Measurements from ENCODE around the gene TPSAB1.
A peak's percentile ranks its signal among the peaks of the same experiment; 100 is the strongest.

TPSAB1 gene

DNA sequence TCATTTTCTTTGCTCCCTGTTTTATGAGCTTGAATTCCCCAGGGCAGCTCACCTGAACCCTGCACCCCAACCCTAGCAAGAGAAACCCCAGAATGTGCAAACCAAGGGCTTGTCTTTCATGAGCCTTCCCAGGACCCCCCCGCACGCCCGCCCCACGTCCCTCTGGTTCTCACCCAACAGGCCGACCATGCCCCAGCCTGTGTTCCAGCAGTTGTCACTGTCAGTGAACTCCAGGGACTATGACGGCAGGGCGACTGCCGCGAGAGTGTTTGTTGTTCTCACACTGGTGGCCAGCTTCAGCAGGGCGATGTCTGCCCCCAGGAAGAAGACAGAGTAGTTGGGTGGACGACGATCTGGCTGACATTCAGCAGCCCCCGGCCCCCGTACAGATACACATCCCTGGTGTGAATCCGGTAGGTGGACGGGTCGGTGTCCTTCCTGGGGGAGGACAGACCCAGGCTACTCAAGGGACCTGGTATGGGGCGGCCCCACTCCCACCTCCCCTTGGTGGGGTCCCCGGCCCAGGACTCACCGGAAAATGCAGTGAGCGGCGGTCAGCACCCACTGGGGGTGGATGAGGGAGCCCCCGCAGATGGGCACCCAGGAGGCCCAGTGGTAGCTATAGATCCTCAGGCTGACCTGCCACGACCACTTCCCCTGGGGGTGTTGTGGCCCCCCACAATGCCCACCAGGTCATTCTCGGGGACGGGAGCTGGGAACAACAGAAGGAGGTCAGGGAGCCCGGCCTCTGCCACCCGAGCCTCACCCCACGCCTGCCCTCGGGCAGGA is 35.5 kb downstream of the TPSAB1 start:
- Histone ChIP-seq H3K27ac (ENCODE audit: poor library complexity, severe bottlenecking) (no peak overlapping the region), H3K9me3 (ENCODE audit: severe bottlenecking) (no peaks in the 10 kb centered on the region), H3K36me3 (ENCODE audit: low read depth) (no peaks in the 10 kb centered on the region), H3K4me3 (ENCODE audit: severe bottlenecking) (no peak overlapping the region), H3K4me1 (ENCODE audit: insufficient read depth, poor library complexity, severe bottlenecking) (no peaks in the 10 kb centered on the region), H3K27me3 (ENCODE audit: insufficient read depth, poor library complexity, severe bottlenecking) (peaks cover 6% of the 10 kb centered on the region)
- ATAC-seq (ENCODE audit: low read depth) = no peak
- TF ChIP-seq, protein P1, sequence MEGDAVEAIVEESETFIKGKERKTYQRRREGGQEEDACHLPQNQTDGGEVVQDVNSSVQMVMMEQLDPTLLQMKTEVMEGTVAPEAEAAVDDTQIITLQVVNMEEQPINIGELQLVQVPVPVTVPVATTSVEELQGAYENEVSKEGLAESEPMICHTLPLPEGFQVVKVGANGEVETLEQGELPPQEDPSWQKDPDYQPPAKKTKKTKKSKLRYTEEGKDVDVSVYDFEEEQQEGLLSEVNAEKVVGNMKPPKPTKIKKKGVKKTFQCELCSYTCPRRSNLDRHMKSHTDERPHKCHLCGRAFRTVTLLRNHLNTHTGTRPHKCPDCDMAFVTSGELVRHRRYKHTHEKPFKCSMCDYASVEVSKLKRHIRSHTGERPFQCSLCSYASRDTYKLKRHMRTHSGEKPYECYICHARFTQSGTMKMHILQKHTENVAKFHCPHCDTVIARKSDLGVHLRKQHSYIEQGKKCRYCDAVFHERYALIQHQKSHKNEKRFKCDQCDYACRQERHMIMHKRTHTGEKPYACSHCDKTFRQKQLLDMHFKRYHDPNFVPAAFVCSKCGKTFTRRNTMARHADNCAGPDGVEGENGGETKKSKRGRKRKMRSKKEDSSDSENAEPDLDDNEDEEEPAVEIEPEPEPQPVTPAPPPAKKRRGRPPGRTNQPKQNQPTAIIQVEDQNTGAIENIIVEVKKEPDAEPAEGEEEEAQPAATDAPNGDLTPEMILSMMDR (IDR thresholded peaks at IDR 0.05; ENCODE audit: poor library complexity, severe bottlenecking) = no peak
- peak; percentile 60 for DNase-seq (ENCODE audit: low spot score)

DNA sequence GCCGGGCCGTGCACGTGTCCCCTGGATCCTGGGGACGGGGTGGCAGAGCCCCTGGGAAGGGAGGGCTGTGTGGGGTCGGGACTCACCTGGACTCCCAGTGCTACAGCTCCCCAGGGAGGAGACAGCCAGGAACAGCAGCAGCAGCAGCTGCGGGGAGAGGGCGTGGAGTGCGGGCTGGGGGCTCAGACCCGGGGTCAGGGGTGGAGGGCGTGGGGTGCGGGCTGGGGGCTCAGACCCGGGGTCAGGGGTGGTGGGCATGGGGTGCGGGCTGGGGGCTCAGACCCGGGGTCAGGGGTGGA is 36.0 kb downstream of the TPSAB1 start:
- Histone ChIP-seq H3K36me3 (ENCODE audit: low read depth) (no peaks in the 10 kb centered on the region), H3K9me3 (ENCODE audit: severe bottlenecking) (no peaks in the 10 kb centered on the region), H3K4me1 (ENCODE audit: insufficient read depth, poor library complexity, severe bottlenecking) (no peaks in the 10 kb centered on the region), H3K27ac (ENCODE audit: poor library complexity, severe bottlenecking) (no peak overlapping the region), H3K4me3 (ENCODE audit: severe bottlenecking) (no peak overlapping the region), H3K27me3 (ENCODE audit: insufficient read depth, poor library complexity, severe bottlenecking) (peaks cover 6% of the 10 kb centered on the region)
- DNase-seq (ENCODE audit: low spot score) (no peak), ATAC-seq (ENCODE audit: low read depth) (no peak)
- TF ChIP-seq, protein P1 (IDR thresholded peaks at IDR 0.05; ENCODE audit: poor library complexity, severe bottlenecking) = no peak

DNA sequence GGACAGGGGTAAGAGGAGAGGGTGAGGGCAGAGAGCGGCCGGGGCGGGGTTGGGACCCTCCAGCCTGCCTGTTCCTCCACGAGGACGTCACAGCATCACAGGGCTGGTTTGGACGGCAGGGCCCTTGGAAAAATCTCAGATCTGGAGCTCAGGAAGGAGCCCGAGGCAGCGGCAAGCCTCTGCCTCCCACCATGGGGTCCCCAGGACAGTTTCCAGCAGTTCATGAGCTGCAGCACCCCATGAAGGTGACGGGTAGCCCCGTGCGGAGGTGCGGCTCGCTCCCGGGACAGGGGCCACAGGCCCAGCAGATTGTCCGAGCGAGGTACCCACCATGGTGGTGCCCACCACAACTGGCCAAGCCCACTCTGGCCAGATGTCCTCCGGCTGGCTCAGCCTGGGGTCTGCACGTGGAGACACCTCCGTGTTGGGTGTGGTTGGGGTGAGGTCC is 36.7 kb downstream of the TPSAB1 start:
- no peaks in the 10 kb centered on the region for H3K4me1 ChIP-seq (ENCODE audit: insufficient read depth, poor library complexity, severe bottlenecking)
- TF ChIP-seq, protein P1 (IDR thresholded peaks at IDR 0.05; ENCODE audit: poor library complexity, severe bottlenecking) = no peak

DNA sequence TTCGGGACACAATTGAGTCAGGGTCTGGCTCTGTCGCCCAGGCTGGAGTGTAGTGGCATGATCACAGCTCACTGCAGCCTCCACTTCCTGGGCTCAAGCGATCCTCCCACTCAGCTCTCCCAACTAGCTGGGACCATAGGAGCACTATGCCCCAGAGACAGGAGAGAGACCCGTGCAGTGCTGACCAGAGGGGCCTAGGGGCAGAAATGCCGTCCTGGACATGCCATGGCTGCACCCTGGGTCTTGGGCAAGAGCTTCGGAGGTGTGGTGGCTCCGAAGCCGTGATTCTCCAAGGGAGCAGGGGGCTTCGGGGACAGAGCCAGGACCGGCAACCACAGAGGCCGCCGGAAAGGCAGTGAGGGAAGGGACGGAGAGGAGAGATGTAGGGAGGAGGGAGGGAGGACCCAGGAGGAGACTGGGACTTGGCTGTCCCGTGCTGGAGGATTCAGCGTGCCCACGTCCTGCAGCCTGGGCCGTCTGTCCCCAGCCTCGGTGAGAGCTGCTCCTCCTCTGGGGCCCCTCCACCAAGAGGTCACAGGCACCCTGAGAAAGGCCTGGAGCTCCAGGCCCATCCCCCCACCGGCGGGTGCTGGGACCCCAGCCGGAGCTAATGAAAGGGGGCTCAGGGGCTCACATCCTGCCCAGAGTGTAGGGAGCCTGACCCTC is 37.2 kb downstream of the TPSAB1 start:
- Histone ChIP-seq H3K4me1 (ENCODE audit: insufficient read depth, poor library complexity, severe bottlenecking) (no peaks in the 10 kb centered on the region), H3K4me3 (ENCODE audit: severe bottlenecking) (no peak overlapping the region), H3K27ac (ENCODE audit: poor library complexity, severe bottlenecking) (no peak overlapping the region), H3K27me3 (ENCODE audit: insufficient read depth, poor library complexity, severe bottlenecking) (peaks cover 3% of the 10 kb centered on the region), H3K9me3 (ENCODE audit: severe bottlenecking) (no peaks in the 10 kb centered on the region), H3K36me3 (ENCODE audit: low read depth) (no peaks in the 10 kb centered on the region)
- no peak for ATAC-seq (ENCODE audit: low read depth)
- TF ChIP-seq, protein P1 (IDR thresholded peaks at IDR 0.05; ENCODE audit: poor library complexity, severe bottlenecking) = no peak
- DNase-seq (ENCODE audit: low spot score) = no peak

More for the DNA sequence above, 36.7 kb downstream of the TPSAB1 start:
- Histone ChIP-seq H3K9me3 (ENCODE audit: severe bottlenecking) (no peaks in the 10 kb centered on the region), H3K4me3 (ENCODE audit: severe bottlenecking) (no peak overlapping the region), H3K27ac (ENCODE audit: poor library complexity, severe bottlenecking) (no peak overlapping the region), H3K36me3 (ENCODE audit: low read depth) (no peaks in the 10 kb centered on the region), H3K27me3 (ENCODE audit: insufficient read depth, poor library complexity, severe bottlenecking) (peaks cover 6% of the 10 kb centered on the region)
- ATAC-seq (ENCODE audit: low read depth) (no peak), DNase-seq (ENCODE audit: low spot score) (peak; percentile 59)

DNA sequence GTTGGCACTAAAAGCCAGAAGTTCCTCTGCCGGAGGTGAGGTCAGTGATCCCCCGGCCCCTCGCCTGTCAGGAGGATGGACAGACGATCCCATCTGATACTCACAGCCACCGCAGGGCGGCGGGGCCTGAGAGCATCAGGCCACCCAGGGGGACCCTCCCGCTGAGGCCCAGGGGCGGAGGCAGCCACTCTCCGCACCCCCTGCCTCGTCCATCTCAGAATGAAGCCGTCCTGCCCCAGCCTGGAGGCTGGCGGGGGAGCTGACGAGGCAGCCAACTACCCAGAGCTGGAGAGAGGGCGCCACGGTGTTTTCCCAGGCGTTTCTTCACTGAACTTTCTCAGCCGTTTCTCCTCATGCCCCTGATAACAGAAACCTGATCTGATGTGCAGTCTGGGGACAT is 38.0 kb downstream of the TPSAB1 start:
- Histone ChIP-seq H3K4me1 (ENCODE audit: insufficient read depth, poor library complexity, severe bottlenecking) (no peaks in the 10 kb centered on the region), H3K36me3 (ENCODE audit: low read depth) (no peaks in the 10 kb centered on the region), H3K27ac (ENCODE audit: poor library complexity, severe bottlenecking) (no peak overlapping the region), H3K9me3 (ENCODE audit: severe bottlenecking) (no peaks in the 10 kb centered on the region), H3K4me3 (ENCODE audit: severe bottlenecking) (no peak overlapping the region), H3K27me3 (ENCODE audit: insufficient read depth, poor library complexity, severe bottlenecking) (peaks cover 3% of the 10 kb centered on the region)
- TF ChIP-seq, protein P1 (IDR thresholded peaks at IDR 0.05; ENCODE audit: poor library complexity, severe bottlenecking) = no peak
- DNase-seq (ENCODE audit: low spot score) (no peak), ATAC-seq (ENCODE audit: low read depth) (peak; percentile 24; the same call in 1 of the 3 replicates)
